GM18502 (cell line): ENCODE measurements around the gene KIAA1549.
A peak's percentile ranks its signal among the peaks of the same experiment; 100 is the strongest.
"Not testable (repeated sequence)": the region's sequence is repeated elsewhere in the genome, so short reads cannot be mapped to it uniquely, and the experiment has no call there.

Experiments
- ATAC-seq: cut with Tn5 transposase; IDR thresholded peaks from one replicate; pipeline ENCODE4 v1.9.1; 2021; ENCODE audit warnings: mild to moderate bottlenecking; ENCODE audit not compliant: unreplicated experiment, poor library complexity

KIAA1549 gene

GRCh38 chr7:138981332-138982203, at the start of gene KIAA1549:
TSS of gene KIAA1549 (minus strand) at chr7:138981389. CDS start at chr7:138981269, 120 bp downstream.
- peak; percentile 92 for ATAC-seq

GRCh38 chr7:139029353-139029752, 48.2 kb upstream of the KIAA1549 start:
- no peak for ATAC-seq

GRCh38 chr7:139026551-139026950, 45.4 kb upstream of the KIAA1549 start:
- ATAC-seq: no peak

- ATAC-seq: not testable (repeated sequence)
Observed at GRCh38 chr7:139025861-139026260, 44.7 kb upstream of the KIAA1549 start.

GRCh38 chr7:139023076-139023475, 41.9 kb upstream of the KIAA1549 start:
- no peak for ATAC-seq

GRCh38 chr7:139022286-139022685, 41.1 kb upstream of the KIAA1549 start:
- ATAC-seq: no peak

- ATAC-seq: no peak
Observed at GRCh38 chr7:139018910-139019309, 37.7 kb upstream of the KIAA1549 start.

GRCh38 chr7:139016931-139017511, 35.8 kb upstream of the KIAA1549 start:
- peak; percentile 95 for ATAC-seq

- ATAC-seq: no peak
Observed at GRCh38 chr7:139011373-139011772, 30.2 kb upstream of the KIAA1549 start.

GRCh38 chr7:139004321-139005090, 23.3 kb upstream of the KIAA1549 start:
- ATAC-seq: no peak

- ATAC-seq: no peak
Observed at GRCh38 chr7:138999414-138999813, 18.2 kb upstream of the KIAA1549 start.

GRCh38 chr7:138992052-138992531, 10.9 kb upstream of the KIAA1549 start:
- no peak for ATAC-seq

GRCh38 chr7:138987686-138988085, 6.5 kb upstream of the KIAA1549 start:
- ATAC-seq: no peak

- no peak for ATAC-seq
Observed at GRCh38 chr7:138982204-138982623, 1.0 kb upstream of the KIAA1549 start.

- ATAC-seq: peak; percentile 45
Observed at GRCh38 chr7:138980563-138981291, 462 bp downstream of the KIAA1549 start.

- ATAC-seq: no peak
Observed at GRCh38 chr7:138979988-138980562, 1.1 kb downstream of the KIAA1549 start.

- ATAC-seq: peak; percentile 31
Observed at GRCh38 chr7:138979226-138979979, 1.8 kb downstream of the KIAA1549 start.

- no peak for ATAC-seq
Observed at GRCh38 chr7:138978541-138979184, 2.5 kb downstream of the KIAA1549 start.

GRCh38 chr7:138976161-138976560, 5.0 kb downstream of the KIAA1549 start:
- not testable (repeated sequence) for ATAC-seq
